K562 (cell line): ENCODE measurements around the gene COL1A1. TPM values are rescaled to one million over a fixed set of nuclear protein-coding genes. Genes with fewer than 3 reads are reported as not detected.

Experiments used
- DNMT1 ChIP-seq: fragments of 450-650 bp; IDR thresholded peaks from 2 replicates; pipeline ENCODE4 v1.6.1; 2016; ENCODE audit warnings: antibody characterized with exemption, mild to moderate bottlenecking
- MCM3 ChIP-seq: fragments of 450-650 bp; IDR thresholded peaks from 2 replicates; pipeline ENCODE4 v1.6.1; 2016
- PYGO2 ChIP-seq: fragments of 450-650 bp; IDR thresholded peaks from 2 replicates; pipeline ENCODE4 v1.6.1; 2016; ENCODE audit warnings: mild to moderate bottlenecking, missing genetic modification characterization, moderate library complexity, missing compliant biosample characterization
- RAD21 ChIP-seq, 2 experiments: fragments of 250-450 bp in 1 of 2; fragments of 450-650 bp in 1 of 2; sonication (Bioruptor Pico) in 1 of 2; formaldehyde crosslinking in 1 of 2; IDR thresholded peaks in 1 of 2; conservative IDR thresholded peaks in 1 of 2; 2 replicates each; pipeline versions ENCODE4 v1.4.0 to v1.8.0; 2020 to 2022; ENCODE audit warnings: mild to moderate bottlenecking in 2 of 2, moderate library complexity in 1 of 2
- SMAD4 ChIP-seq: fragments of 250-450 bp; sonication (Bioruptor Pico); conservative IDR thresholded peaks from 2 replicates; pipeline ENCODE4 v1.8.0; 2021; ENCODE audit warnings: inconsistent platforms, mild to moderate bottlenecking, moderate library complexity
- SMC3 ChIP-seq: conservative IDR thresholded peaks from 2 replicates; pipeline ENCODE4 v1.6.1; 2011; ENCODE audit warnings: low read depth, low read length, improper control_type of control experiment; ENCODE audit not compliant: insufficient read depth
- SOX6 ChIP-seq: fragments of 450-650 bp; IDR thresholded peaks from 2 replicates; pipeline ENCODE4 v1.6.1; 2014; ENCODE audit warnings: mild to moderate bottlenecking
- XRCC5 ChIP-seq: fragments of 200-400 bp; formaldehyde crosslinking; IDR thresholded peaks from 2 replicates; pipeline ENCODE4 v1.6.1; 2017; ENCODE audit warnings: low read depth, mild to moderate bottlenecking, low read length
- ZNF124 ChIP-seq: sonication (generic); formaldehyde crosslinking; IDR thresholded peaks from 2 replicates; pipeline ENCODE4 v1.8.1; 2022; ENCODE audit warnings: missing genetic modification reagents
- ZNF668 ChIP-seq: fragments of 250-450 bp; sonication (Bioruptor Pico); IDR thresholded peaks from 2 replicates; pipeline ENCODE4 v1.8.0; 2022; ENCODE audit warnings: mild to moderate bottlenecking, inconsistent platforms
- ZNF766 ChIP-seq: fragments of 200-800 bp; sonication (Bioruptor generic); conservative IDR thresholded peaks from 2 replicates; pipeline ENCODE4 v1.6.1; 2016; ENCODE audit warnings: missing genetic modification characterization, missing compliant biosample characterization
- polyA plus RNA-seq, 8 experiments: library from polyadenylated mRNA; depleted of rRNA in 4 of 8; stranded (reverse) in 5 of 8; unstranded in 3 of 8; fragments of >200 nt; fragmentation: Nextera tagmentation in 2 of 8; fragmentation: Illumina TruSeq in 1 of 8; extraction: Ambion mirVana in 2 of 8; extraction: Trizol in 1 of 8; gene quantifications; 2 replicates each; pipeline versions ENCODE4 v1.2.1 to v1.2.3, GENCODE V29; 2011 to 2014; ENCODE audit warnings: inconsistent platforms in 1 of 8, missing spikeins in 1 of 8
- total RNA-seq, 7 experiments: library from RNA; depleted of rRNA in 6 of 7; stranded (reverse); fragments of >200 nt in 6 of 7; fragmentation: Illumina TruSeq in 2 of 7; extraction: Trizol in 2 of 7; gene quantifications; 2 replicates each; pipeline versions ENCODE4 v1.2.1 to v1.2.3, GENCODE V29; 2011 to 2021; ENCODE audit warnings: low replicate concordance in 1 of 7
- TF ChIP-seq, protein P1 (sequence below): fragments of 450-650 bp; IDR thresholded peaks from 2 replicates; pipeline ENCODE4 v1.6.1; 2018; ENCODE audit not compliant: partially characterized antibody
- TF ChIP-seq, protein P2 (sequence below), 2 experiments: fragments of 450-650 bp; conservative IDR thresholded peaks; 2 replicates each; pipeline ENCODE4 v1.6.1; 2017; ENCODE audit warnings: mild to moderate bottlenecking in 2 of 2, moderate library complexity in 2 of 2
- TF ChIP-seq, protein P3 (sequence below): fragments of 450-650 bp; formaldehyde crosslinking; IDR thresholded peaks from 2 replicates; pipeline ENCODE4 v1.4.0; 2020; ENCODE audit warnings: mild to moderate bottlenecking, moderate library complexity
- TF ChIP-seq, protein P4 (sequence below): sonication (generic); formaldehyde crosslinking; IDR thresholded peaks from 2 replicates; pipeline ENCODE4 v1.8.1; 2023; ENCODE audit warnings: mild to moderate bottlenecking, missing genetic modification reagents

Gene COL1A1
- total and polyA plus RNA-seq, 9 of the 15 experiments (the other 6 are each of a cell fraction or from before 2014, with no cell fraction given) = 0.04 to 3.4 (median 0.18) TPM

DNA sequence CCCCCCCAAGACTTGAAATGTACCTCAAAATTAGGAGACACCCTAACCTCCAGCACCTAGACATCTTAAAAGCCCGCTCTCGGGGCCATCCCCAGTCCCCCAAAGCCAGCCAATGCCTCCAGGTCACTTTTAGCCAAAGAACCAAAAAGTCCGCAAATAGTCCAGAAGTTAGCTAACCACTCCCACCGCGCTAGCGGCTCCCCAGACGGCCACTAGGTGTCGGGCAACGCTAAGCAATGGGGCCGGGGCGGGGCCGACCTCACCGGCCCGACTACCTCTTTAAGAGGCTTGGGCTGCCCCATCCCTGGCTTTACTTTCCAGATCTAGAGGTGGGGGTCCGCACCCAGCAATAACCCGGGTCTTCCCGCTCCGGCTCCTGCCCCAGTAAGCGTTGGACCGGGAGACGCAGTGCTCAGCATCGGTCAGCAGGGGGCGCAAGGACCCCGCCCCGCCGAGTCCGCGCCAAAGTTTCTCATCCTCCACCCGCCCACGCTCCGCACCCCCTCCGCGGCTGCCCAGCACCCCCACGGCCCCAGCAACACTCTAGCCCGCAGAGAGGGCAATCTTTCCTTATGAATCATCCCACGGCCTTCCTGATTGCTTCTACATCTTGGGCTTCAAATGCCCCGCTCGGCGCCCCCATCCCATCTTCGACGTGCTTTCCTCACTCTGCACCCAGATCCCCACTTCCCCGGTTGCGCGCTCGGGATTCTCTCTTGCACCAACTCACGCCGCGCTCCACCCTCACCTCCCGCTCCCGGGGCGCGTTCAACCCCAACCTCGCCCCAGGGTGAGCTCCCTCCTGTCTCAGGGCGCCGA, 765 bp downstream of the COL1A1 start (continued):
- TF ChIP-seq, protein P1, sequence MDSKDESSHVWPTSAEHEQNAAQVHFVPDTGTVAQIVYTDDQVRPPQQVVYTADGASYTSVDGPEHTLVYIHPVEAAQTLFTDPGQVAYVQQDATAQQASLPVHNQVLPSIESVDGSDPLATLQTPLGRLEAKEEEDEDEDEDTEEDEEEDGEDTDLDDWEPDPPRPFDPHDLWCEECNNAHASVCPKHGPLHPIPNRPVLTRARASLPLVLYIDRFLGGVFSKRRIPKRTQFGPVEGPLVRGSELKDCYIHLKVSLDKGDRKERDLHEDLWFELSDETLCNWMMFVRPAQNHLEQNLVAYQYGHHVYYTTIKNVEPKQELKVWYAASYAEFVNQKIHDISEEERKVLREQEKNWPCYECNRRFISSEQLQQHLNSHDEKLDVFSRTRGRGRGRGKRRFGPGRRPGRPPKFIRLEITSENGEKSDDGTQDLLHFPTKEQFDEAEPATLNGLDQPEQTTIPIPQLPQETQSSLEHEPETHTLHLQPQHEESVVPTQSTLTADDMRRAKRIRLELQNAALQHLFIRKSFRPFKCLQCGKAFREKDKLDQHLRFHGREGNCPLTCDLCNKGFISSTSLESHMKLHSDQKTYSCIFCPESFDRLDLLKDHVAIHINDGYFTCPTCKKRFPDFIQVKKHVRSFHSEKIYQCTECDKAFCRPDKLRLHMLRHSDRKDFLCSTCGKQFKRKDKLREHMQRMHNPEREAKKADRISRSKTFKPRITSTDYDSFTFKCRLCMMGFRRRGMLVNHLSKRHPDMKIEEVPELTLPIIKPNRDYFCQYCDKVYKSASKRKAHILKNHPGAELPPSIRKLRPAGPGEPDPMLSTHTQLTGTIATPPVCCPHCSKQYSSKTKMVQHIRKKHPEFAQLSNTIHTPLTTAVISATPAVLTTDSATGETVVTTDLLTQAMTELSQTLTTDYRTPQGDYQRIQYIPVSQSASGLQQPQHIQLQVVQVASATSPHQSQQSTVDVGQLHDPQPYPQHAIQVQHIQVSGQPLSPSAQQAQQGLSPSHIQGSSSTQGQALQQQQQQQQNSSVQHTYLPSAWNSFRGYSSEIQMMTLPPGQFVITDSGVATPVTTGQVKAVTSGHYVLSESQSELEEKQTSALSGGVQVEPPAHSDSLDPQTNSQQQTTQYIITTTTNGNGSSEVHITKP = peak; percentile 14
- TF ChIP-seq XRCC5 (peak; percentile 95), MCM3 (no peak), SMC3 (peak; percentile 93), ZNF124 (no peak), DNMT1 (no peak), SMAD4 (CRISPR knock-in tag) (peak; percentile 77), ZNF668 (no peak), ZNF766 (no peak), PYGO2 (tag) (no peak), SOX6 (0 out of 2 replicates have a peak, but pooled peaks have one; percentile 15), RAD21 (CRISPR knock-in tag; conservative IDR thresholded peaks at IDR 0.05 in 1 of 2, IDR thresholded peaks at IDR 0.05 in 1 of 2) (peak; percentile 100)
- TF ChIP-seq, protein P2, sequence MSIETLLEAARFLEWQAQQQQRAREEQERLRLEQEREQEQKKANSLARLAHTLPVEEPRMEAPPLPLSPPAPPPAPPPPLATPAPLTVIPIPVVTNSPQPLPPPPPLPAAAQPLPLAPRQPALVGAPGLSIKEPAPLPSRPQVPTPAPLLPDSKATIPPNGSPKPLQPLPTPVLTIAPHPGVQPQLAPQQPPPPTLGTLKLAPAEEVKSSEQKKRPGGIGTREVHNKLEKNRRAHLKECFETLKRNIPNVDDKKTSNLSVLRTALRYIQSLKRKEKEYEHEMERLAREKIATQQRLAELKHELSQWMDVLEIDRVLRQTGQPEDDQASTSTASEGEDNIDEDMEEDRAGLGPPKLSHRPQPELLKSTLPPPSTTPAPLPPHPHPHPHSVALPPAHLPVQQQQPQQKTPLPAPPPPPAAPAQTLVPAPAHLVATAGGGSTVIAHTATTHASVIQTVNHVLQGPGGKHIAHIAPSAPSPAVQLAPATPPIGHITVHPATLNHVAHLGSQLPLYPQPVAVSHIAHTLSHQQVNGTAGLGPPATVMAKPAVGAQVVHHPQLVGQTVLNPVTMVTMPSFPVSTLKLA (conservative IDR thresholded peaks at IDR 0.05) = 0 out of 4 replicates have a peak, but pooled peaks of 1 of the 2 experiments have one; percentile 30
- TF ChIP-seq, protein P3, sequence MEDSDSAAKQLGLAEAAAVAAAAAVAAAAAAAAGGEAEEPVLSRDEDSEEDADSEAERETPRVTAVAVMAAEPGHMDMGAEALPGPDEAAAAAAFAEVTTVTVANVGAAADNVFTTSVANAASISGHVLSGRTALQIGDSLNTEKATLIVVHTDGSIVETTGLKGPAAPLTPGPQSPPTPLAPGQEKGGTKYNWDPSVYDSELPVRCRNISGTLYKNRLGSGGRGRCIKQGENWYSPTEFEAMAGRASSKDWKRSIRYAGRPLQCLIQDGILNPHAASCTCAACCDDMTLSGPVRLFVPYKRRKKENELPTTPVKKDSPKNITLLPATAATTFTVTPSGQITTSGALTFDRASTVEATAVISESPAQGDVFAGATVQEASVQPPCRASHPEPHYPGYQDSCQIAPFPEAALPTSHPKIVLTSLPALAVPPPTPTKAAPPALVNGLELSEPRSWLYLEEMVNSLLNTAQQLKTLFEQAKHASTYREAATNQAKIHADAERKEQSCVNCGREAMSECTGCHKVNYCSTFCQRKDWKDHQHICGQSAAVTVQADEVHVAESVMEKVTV (CRISPR knock-in tag) = peak; percentile 100
- TF ChIP-seq, protein P4, sequence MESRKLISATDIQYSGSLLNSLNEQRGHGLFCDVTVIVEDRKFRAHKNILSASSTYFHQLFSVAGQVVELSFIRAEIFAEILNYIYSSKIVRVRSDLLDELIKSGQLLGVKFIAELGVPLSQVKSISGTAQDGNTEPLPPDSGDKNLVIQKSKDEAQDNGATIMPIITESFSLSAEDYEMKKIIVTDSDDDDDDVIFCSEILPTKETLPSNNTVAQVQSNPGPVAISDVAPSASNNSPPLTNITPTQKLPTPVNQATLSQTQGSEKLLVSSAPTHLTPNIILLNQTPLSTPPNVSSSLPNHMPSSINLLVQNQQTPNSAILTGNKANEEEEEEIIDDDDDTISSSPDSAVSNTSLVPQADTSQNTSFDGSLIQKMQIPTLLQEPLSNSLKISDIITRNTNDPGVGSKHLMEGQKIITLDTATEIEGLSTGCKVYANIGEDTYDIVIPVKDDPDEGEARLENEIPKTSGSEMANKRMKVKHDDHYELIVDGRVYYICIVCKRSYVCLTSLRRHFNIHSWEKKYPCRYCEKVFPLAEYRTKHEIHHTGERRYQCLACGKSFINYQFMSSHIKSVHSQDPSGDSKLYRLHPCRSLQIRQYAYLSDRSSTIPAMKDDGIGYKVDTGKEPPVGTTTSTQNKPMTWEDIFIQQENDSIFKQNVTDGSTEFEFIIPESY = 0 out of 2 replicates have a peak, but pooled peaks have one; percentile 23
